Nephron (organoid): ENCODE data around the gene IFI16.

Source experiments
- H3K27ac Mint-ChIP-seq, 3 experiments: 2 replicates each; pipeline ENCODE4 v1.8.0; 2020; ENCODE audit warnings: mixed read lengths in 3 of 3, mild to moderate bottlenecking in 2 of 3, moderate library complexity in 1 of 3
- H3K27me3 Mint-ChIP-seq: 2 replicates; pipeline ENCODE4 v1.8.0; 2021; ENCODE audit warnings: low read depth, mild to moderate bottlenecking, moderate library complexity, mixed read lengths
- H3K36me3 Mint-ChIP-seq: 2 replicates; pipeline ENCODE4 v1.8.0; 2020; ENCODE audit warnings: low read depth, mixed read lengths
- H3K4me1 Mint-ChIP-seq: 2 replicates; pipeline ENCODE4 v1.8.0; 2020; ENCODE audit warnings: mixed read lengths
- H3K4me3 Mint-ChIP-seq, 3 experiments: 2 replicates each; pipeline ENCODE4 v1.8.0; 2020; ENCODE audit warnings: mild to moderate bottlenecking in 3 of 3, mixed read lengths in 3 of 3, moderate library complexity in 2 of 3
- H3K9me3 Mint-ChIP-seq: 2 replicates; pipeline ENCODE4 v1.8.0; 2020; ENCODE audit warnings: mixed read lengths
- TF ChIP-seq, protein P1 (sequence below), 3 experiments: fragments of 200-600 bp; sonication (generic); IDR thresholded peaks; one replicate each; pipeline ENCODE4 v1.5.0; 2021; ENCODE audit warnings: antibody characterized with exemption in 3 of 3; ENCODE audit not compliant: unreplicated experiment in 3 of 3

Gene IFI16

DNA sequence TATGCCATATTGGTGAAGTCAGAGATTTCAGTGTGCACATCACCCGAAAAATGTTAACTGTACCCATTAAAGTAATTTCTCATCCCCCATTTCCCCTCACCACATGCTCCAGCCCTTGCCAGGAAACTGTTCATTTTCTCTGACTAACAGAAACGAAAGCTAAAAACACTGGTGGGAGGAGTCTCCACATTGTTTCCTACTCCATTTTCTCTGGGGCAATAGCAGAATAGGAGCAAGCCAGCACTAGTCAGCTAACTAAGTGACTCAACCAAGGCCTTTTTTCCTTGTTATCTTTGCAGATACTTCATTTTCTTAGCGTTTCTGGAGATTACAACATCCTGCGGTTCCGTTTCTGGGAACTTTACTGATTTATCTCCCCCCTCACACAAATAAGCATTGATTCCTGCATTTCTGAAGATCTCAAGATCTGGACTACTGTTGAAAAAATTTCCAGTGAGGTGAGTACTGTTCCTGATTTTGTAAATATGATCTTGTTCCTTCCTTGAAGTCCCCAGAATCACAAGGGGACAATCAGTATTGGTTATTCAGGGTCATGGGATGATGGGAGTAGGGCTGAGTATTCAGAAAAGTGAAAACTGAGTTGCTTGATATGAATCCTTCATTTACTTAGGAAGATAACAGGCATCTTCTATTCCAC lies at the start of gene IFI16:
Gene IFI16 (plus strand): TSS at position 204 of the 658 bp plus-strand sequence. CDS start 4,774 bp downstream, outside the sequence.
- Mint-ChIP-seq H3K4me3 (peak within 1 kb of the TSS; percentile 69 to 88 (median 86)), H3K27me3 (no peaks in the 10 kb centered on the region), H3K27ac (peak within 1 kb of the TSS; percentile 83 to 97 (median 93)), H3K4me1 (peaks cover 43% of the 10 kb centered on the region), H3K36me3 (peaks cover 19% of the 10 kb centered on the region), H3K9me3 (no peaks in the 10 kb centered on the region)
- TF ChIP-seq, protein P1, sequence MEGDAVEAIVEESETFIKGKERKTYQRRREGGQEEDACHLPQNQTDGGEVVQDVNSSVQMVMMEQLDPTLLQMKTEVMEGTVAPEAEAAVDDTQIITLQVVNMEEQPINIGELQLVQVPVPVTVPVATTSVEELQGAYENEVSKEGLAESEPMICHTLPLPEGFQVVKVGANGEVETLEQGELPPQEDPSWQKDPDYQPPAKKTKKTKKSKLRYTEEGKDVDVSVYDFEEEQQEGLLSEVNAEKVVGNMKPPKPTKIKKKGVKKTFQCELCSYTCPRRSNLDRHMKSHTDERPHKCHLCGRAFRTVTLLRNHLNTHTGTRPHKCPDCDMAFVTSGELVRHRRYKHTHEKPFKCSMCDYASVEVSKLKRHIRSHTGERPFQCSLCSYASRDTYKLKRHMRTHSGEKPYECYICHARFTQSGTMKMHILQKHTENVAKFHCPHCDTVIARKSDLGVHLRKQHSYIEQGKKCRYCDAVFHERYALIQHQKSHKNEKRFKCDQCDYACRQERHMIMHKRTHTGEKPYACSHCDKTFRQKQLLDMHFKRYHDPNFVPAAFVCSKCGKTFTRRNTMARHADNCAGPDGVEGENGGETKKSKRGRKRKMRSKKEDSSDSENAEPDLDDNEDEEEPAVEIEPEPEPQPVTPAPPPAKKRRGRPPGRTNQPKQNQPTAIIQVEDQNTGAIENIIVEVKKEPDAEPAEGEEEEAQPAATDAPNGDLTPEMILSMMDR (IDR thresholded peaks at IDR 0.05; ENCODE audit: unreplicated experiment in 3 of 3), result no peak

DNA sequence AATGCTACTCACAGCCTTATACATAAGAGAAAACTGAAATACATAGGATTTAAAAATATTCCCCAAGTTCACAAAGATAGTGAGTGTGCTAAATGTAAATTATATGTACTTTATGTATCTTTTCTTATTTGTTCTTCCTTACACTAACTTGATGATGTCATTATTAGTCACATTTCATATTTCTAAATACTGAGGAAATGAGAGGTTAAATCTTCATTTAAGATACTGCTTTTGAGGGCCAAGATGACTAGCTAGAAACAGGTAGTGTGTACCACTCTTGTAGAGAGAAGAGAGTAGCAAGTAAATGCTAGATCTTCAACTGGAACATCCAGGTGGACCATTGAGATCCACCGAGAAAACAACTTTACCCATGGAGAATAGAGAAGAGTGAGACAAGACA lies 48.5 kb upstream of the IFI16 start:
- no peak overlapping the region for H3K4me3 Mint-ChIP-seq
- peaks cover 3% of the 10 kb centered on the region for H3K9me3 Mint-ChIP-seq
- no peak overlapping the region for H3K27ac Mint-ChIP-seq
- H3K27me3 Mint-ChIP-seq, result no peaks in the 10 kb centered on the region
- no peaks in the 10 kb centered on the region for H3K4me1 Mint-ChIP-seq
- no peaks in the 10 kb centered on the region for H3K36me3 Mint-ChIP-seq
- TF ChIP-seq, protein P1 (IDR thresholded peaks at IDR 0.05; ENCODE audit: unreplicated experiment in 3 of 3), result no peak

DNA sequence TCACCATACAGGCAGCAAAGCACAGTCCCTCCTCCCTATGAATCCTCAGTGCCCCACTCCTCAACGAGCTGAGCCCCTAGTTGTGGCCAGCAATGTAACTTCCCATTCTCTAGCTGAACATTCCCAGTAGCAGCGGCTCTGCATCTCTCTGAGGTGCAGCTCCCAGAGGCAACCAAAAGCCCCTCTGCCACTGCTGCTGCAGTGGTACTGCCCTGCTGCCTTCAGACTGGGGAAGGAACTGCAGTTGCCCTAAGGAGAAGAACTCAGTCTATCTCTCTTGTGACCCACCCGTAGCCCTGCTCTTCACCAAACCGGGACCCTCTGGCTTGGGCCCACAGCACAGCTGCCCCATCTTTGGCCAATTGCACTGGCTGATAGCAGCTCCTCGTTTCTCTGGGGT lies 46.7 kb upstream of the IFI16 start:
- no peak overlapping the region for H3K27ac Mint-ChIP-seq
- TF ChIP-seq, protein P1 (IDR thresholded peaks at IDR 0.05; ENCODE audit: unreplicated experiment in 3 of 3), result no peak
- H3K9me3 Mint-ChIP-seq, result peaks cover 3% of the 10 kb centered on the region
- no peaks in the 10 kb centered on the region for H3K4me1 Mint-ChIP-seq
- H3K36me3 Mint-ChIP-seq, result no peaks in the 10 kb centered on the region
- H3K27me3 Mint-ChIP-seq, result peaks cover 3% of the 10 kb centered on the region
- no peak overlapping the region for H3K4me3 Mint-ChIP-seq

DNA sequence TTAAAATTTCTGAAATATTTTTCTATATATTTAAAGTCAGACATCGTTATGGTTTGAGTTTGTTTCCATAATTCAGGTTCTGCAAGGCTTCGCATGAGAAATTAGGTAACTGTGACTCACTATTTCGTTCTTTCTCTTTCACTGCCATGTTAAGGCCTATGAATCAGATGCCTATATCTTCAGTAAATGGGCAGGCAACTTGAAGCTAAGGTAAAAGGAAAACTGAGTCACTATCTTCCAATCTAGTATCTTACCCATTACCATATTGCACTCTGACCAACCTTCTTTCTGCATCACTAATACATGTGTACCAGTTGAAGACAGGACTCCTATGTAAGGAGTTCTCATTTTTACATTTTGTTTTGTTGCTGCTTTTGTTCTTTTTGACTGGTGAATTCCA lies 40.5 kb upstream of the IFI16 start:
- no peaks in the 10 kb centered on the region for H3K36me3 Mint-ChIP-seq
- no peak overlapping the region for H3K27ac Mint-ChIP-seq
- TF ChIP-seq, protein P1 (IDR thresholded peaks at IDR 0.05; ENCODE audit: unreplicated experiment in 3 of 3), result no peak
- peaks cover 3% of the 10 kb centered on the region for H3K27me3 Mint-ChIP-seq
- no peaks in the 10 kb centered on the region for H3K9me3 Mint-ChIP-seq
- no peak overlapping the region for H3K4me3 Mint-ChIP-seq
- H3K4me1 Mint-ChIP-seq, result no peaks in the 10 kb centered on the region

DNA sequence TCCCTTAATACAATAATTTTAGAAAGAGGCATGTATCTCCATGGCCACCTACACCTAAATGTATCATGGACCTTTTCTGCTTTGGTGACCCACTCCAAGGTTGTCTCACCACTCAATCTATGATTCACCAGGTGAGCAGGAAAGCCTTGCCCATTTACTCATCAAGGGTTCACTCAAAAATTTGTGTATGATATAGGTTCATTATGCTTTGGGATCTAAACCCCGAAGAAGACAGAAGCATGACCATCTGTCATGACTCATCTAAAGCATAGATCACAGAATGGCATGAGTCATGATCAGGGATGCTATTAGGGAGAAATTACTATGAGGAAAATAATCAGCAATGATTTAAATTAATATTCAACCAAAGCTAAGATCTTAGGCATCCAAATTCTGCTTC lies 39.9 kb upstream of the IFI16 start:
- Mint-ChIP-seq H3K4me3 (no peak overlapping the region), H3K27ac (no peak overlapping the region), H3K27me3 (peaks cover 3% of the 10 kb centered on the region), H3K4me1 (no peaks in the 10 kb centered on the region), H3K36me3 (no peaks in the 10 kb centered on the region), H3K9me3 (no peaks in the 10 kb centered on the region)
- TF ChIP-seq, protein P1 (IDR thresholded peaks at IDR 0.05; ENCODE audit: unreplicated experiment in 3 of 3), result no peak

DNA sequence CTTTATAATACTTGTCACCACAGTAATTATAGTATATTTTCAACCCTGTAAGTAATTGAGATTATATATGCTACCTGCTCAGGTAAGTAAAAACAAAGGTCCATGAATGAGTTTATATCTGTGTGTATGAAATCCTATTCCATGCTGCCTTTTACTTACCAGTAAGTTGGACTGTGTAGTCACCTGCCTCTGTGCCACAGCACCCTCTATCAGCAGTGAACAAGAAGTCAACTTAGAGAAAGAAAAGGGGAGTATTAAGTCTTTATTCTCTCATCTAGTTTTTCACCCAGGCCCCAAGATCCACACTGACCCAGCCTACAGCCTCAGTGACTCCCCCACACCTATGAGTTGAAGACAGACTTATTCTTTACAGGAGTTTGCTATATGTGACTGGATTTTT lies 36.9 kb upstream of the IFI16 start:
- no peaks in the 10 kb centered on the region for H3K4me1 Mint-ChIP-seq
- H3K4me3 Mint-ChIP-seq, result no peak overlapping the region
- no peak overlapping the region for H3K27ac Mint-ChIP-seq
- H3K36me3 Mint-ChIP-seq, result no peaks in the 10 kb centered on the region
- no peaks in the 10 kb centered on the region for H3K9me3 Mint-ChIP-seq
- TF ChIP-seq, protein P1 (IDR thresholded peaks at IDR 0.05; ENCODE audit: unreplicated experiment in 3 of 3), result no peak
- no peaks in the 10 kb centered on the region for H3K27me3 Mint-ChIP-seq
